Measurements from ENCODE around the gene IGSF6. TPM values are rescaled to one million over a fixed set of nuclear protein-coding genes. Genes with fewer than 3 reads are reported as not detected.

IGSF6 gene
- total and polyA plus RNA-seq, 2 of the 13 experiments (the other 11 are each of a cell fraction or from before 2014, with no cell fraction given) = not detected

GRCh38 chr16:21654466-21654865 is 2.1 kb upstream of the IGSF6 start (continued):
- TF ChIP-seq ZNF576 (CRISPR knock-in tag; IDR thresholded peaks at IDR 0.05) = no peak
- no peak for TF ChIP-seq MAZ (IDR thresholded peaks at IDR 0.05; ENCODE audit: borderline replicate concordance, low read depth, low read length)
- TF ChIP-seq MAZ (CRISPR knock-in tag; IDR thresholded peaks at IDR 0.05; ENCODE audit: low read depth) = no peak
- no peak for TF ChIP-seq TIGD3 (CRISPR knock-in tag; IDR thresholded peaks at IDR 0.05; ENCODE audit: borderline replicate concordance)

GRCh38 chr16:21653571-21653970 is 1.2 kb upstream of the IGSF6 start:
- CTCF ChIA-PET (ENCODE audit: low intra/inter-chr PET ratio, low total read pairs) = no interaction called here
- no TSS peak for BruUV-seq (replicated peaks)

More at GRCh38 chr16:21653571-21653970, 1.2 kb upstream of the IGSF6 start:
- 98% methylated on average over 5 of the region's 5 CpGs for WGBS (ENCODE audit: low lambda C conversion rate)
- intact Hi-C loops (cut with micrococcal nuclease; ENCODE audit: unreplicated experiment) (no loop called here), in situ Hi-C loops (cut with HindIII; ENCODE audit: extremely low pct_ligation_motif_present, low pct_unique_long_range_greater_than_20kb) (no loop called here)
- Histone ChIP-seq H3K4me2 (ENCODE audit: low read depth, low read length) (no peak overlapping the region), H3K9me3 (ENCODE audit: low read length) (no peaks in the 10 kb centered on the region), H3K9ac (ENCODE audit: insufficient read depth, low read depth, low read length) (no peak overlapping the region), H4K20me1 (ENCODE audit: insufficient read depth, low read length) (no peaks in the 10 kb centered on the region), H3K4me3 (replicated peaks in 1 of 3; ENCODE audit: insufficient read depth in 1 of 3, low read depth in 2 of 3, low read length in 3 of 3) (no peak overlapping the region), H3K27me3 (ENCODE audit: control insufficient read depth in 1 of 2, insufficient read depth in 2 of 2, low read length in 2 of 2) (no peaks in the 10 kb centered on the region), H3K4me1 (ENCODE audit: insufficient read depth, low read length) (no peaks in the 10 kb centered on the region), H3K36me3 (replicated peaks in 1 of 2; ENCODE audit: control insufficient read depth in 1 of 2, insufficient read depth in 2 of 2, low read length in 2 of 2) (peaks cover 11 to 29% of the 10 kb centered on the region in 2 experiments), H3K79me2 (ENCODE audit: insufficient read depth, low read length) (no peaks in the 10 kb centered on the region), H2AFZ (ENCODE audit: low read length) (no peak overlapping the region), H3K27ac (ENCODE audit: extremely low read length, insufficient read depth, low read length) (no peak overlapping the region)
- 0 out of 2 replicates have a peak, but pooled peaks have one; percentile 18 for TF ChIP-seq PHF20 (CRISPR knock-in tag; IDR thresholded peaks at IDR 0.05)
- 0 out of 2 replicates have a peak, but pooled peaks have one; percentile 16 for TF ChIP-seq ZNF280B (CRISPR knock-in tag; IDR thresholded peaks at IDR 0.05; ENCODE audit: borderline replicate concordance)
- TF ChIP-seq ARNT2 (CRISPR knock-in tag; IDR thresholded peaks at IDR 0.05; ENCODE audit: low read depth) = no peak
- TF ChIP-seq ZNF737 (CRISPR knock-in tag; IDR thresholded peaks at IDR 0.05; ENCODE audit: borderline replicate concordance) = 0 out of 2 replicates have a peak, but pooled peaks have one; percentile 21
- ATAC-seq (no peak; the same call in 2 of the 3 replicates), FAIRE-seq (no peak), DNase-seq (ENCODE audit: low spot score) (no peak)
- POLR2A ChIA-PET = no interaction called here
